ENCODE measurements around the gene CES3.
"Not testable (repeated sequence)": the region's sequence is repeated elsewhere in the genome, so short reads cannot be mapped to it uniquely, and the experiment has no call there.

Gene CES3

GRCh38 chr16:66926961-66927436, 34.1 kb upstream of the CES3 start:
- DNase-seq (ENCODE audit: low spot score) = no peak

GRCh38 chr16:66927918-66928649, 33.0 kb upstream of the CES3 start:
- no peak for DNase-seq (ENCODE audit: low spot score)

- peak; percentile 39 for DNase-seq (ENCODE audit: low spot score)
Observed at GRCh38 chr16:66928702-66929388, 32.2 kb upstream of the CES3 start.

GRCh38 chr16:66930189-66930588, 30.9 kb upstream of the CES3 start:
- no peak for DNase-seq (ENCODE audit: low spot score)

- DNase-seq (ENCODE audit: low spot score) = no peak
Observed at GRCh38 chr16:66931665-66932064, 29.4 kb upstream of the CES3 start.

- no peak for DNase-seq (ENCODE audit: low spot score)
Observed at GRCh38 chr16:66932076-66932475, 29.0 kb upstream of the CES3 start.

- peak; percentile 37 for DNase-seq (ENCODE audit: low spot score)
Observed at GRCh38 chr16:66933776-66934137, 27.3 kb upstream of the CES3 start.

GRCh38 chr16:66934138-66934838, 26.8 kb upstream of the CES3 start, which contains the start of gene CIAO2B:
TSS of gene CIAO2B (minus strand) at chr16:66934402. CDS start at chr16:66934364, 38 bp downstream.
- DNase-seq (ENCODE audit: low spot score) = peak; percentile 88

GRCh38 chr16:66934839-66935313, 26.2 kb upstream of the CES3 start:
- not testable (repeated sequence) for DNase-seq (ENCODE audit: low spot score)

GRCh38 chr16:66935314-66936011, 25.6 kb upstream of the CES3 start, which contains the start of gene CES2:
TSS of gene CES2 (plus strand) at chr16:66935516. CDS start at chr16:66935636, 120 bp downstream.
- no peak for DNase-seq (ENCODE audit: low spot score)

GRCh38 chr16:66936462-66936861, 24.6 kb upstream of the CES3 start:
- DNase-seq (ENCODE audit: low spot score) = no peak

- DNase-seq (ENCODE audit: low spot score) = no peak
Observed at GRCh38 chr16:66936889-66937554, 24.0 kb upstream of the CES3 start.

- no peak for DNase-seq (ENCODE audit: low spot score)
Observed at GRCh38 chr16:66937725-66938337, 23.2 kb upstream of the CES3 start.

- DNase-seq (ENCODE audit: low spot score) = no peak
Observed at GRCh38 chr16:66939366-66939765, 21.7 kb upstream of the CES3 start.

GRCh38 chr16:66940236-66940635, 20.8 kb upstream of the CES3 start:
- no peak for DNase-seq (ENCODE audit: low spot score)

- no peak for DNase-seq (ENCODE audit: low spot score)
Observed at GRCh38 chr16:66942981-66943380, 18.1 kb upstream of the CES3 start.

GRCh38 chr16:66943426-66944053, 17.5 kb upstream of the CES3 start:
- DNase-seq (ENCODE audit: low spot score) = no peak

GRCh38 chr16:66944054-66944441, 17.0 kb upstream of the CES3 start:
- no peak for DNase-seq (ENCODE audit: low spot score)

GRCh38 chr16:66944971-66945370, 16.1 kb upstream of the CES3 start:
- DNase-seq (ENCODE audit: low spot score) = not testable (repeated sequence)

GRCh38 chr16:66945939-66946338, 15.1 kb upstream of the CES3 start:
- DNase-seq (ENCODE audit: low spot score) = no peak

Data from activated CD4-positive, alpha-beta T cell treated with anti-CD3 and anti-CD28 coated beads, Interleukin-2, Interleukin-4, amounts not matched to agents 100 ng/mL and 50 ng/mL, durations not matched to agents 16 hours and 8 hours (primary cell).